HG03103 (cell line): ENCODE measurements around the gene MRPL54.
"Not testable (repeated sequence)": the region's sequence is repeated elsewhere in the genome, so short reads cannot be mapped to it uniquely, and the experiment has no call there.

Experiments used
- ATAC-seq: cut with Tn5 transposase; IDR thresholded peaks from one replicate; pipeline ENCODE4 v1.9.1; 2021; ENCODE audit warnings: low read depth; ENCODE audit not compliant: unreplicated experiment

MRPL54 gene

GRCh38 chr19:3738477-3739220, 23.8 kb upstream of the MRPL54 start:
- no peak for ATAC-seq

- no peak for ATAC-seq
Measured at GRCh38 chr19:3740431-3740830, 22.1 kb upstream of the MRPL54 start.

GRCh38 chr19:3743486-3743885, 19.0 kb upstream of the MRPL54 start:
- no peak for ATAC-seq

GRCh38 chr19:3745363-3746045, 17.0 kb upstream of the MRPL54 start:
- ATAC-seq: no peak

GRCh38 chr19:3746371-3747056, 16.0 kb upstream of the MRPL54 start:
- ATAC-seq: no peak

- ATAC-seq: no peak
Measured at GRCh38 chr19:3748965-3749364, 13.5 kb upstream of the MRPL54 start.

GRCh38 chr19:3750211-3750610, 12.3 kb upstream of the MRPL54 start:
- ATAC-seq: no peak

- no peak for ATAC-seq
Measured at GRCh38 chr19:3751236-3751635, 11.2 kb upstream of the MRPL54 start.

GRCh38 chr19:3752492-3752891, 10.0 kb upstream of the MRPL54 start:
- ATAC-seq: no peak

- ATAC-seq: no peak
Measured at GRCh38 chr19:3753631-3754410, 8.7 kb upstream of the MRPL54 start.

GRCh38 chr19:3757705-3758104, 4.8 kb upstream of the MRPL54 start:
- not testable (repeated sequence) for ATAC-seq

- not testable (repeated sequence) for ATAC-seq
Measured at GRCh38 chr19:3758297-3758696, 4.2 kb upstream of the MRPL54 start.

GRCh38 chr19:3759482-3760254, 2.8 kb upstream of the MRPL54 start:
- no peak for ATAC-seq

GRCh38 chr19:3760871-3761361, 1.6 kb upstream of the MRPL54 start:
- ATAC-seq: no peak

- no peak for ATAC-seq
Measured at GRCh38 chr19:3761382-3762129, 926 bp upstream of the MRPL54 start, which contains the start of gene APBA3. TSS of gene APBA3 (minus strand) at chr19:3761692. CDS start at chr19:3760264, 1,428 bp downstream.

GRCh38 chr19:3762130-3762473, 380 bp upstream of the MRPL54 start:
- no peak for ATAC-seq

- no peak for ATAC-seq
Measured at GRCh38 chr19:3765121-3765520, 2.6 kb downstream of the MRPL54 start.

- ATAC-seq: not testable (repeated sequence)
Measured at GRCh38 chr19:3765757-3766156, 3.3 kb downstream of the MRPL54 start.

- no peak for ATAC-seq
Measured at GRCh38 chr19:3766520-3766919, 4.0 kb downstream of the MRPL54 start.
